GM19023 (cell line): Measurements from ENCODE around the gene AP4M1.
"Not testable (repeated sequence)": the region's sequence is repeated elsewhere in the genome, so short reads cannot be mapped to it uniquely, and the experiment has no call there.

Experiments used
- ATAC-seq: cut with Tn5 transposase; IDR thresholded peaks from one replicate; pipeline ENCODE4 v1.9.1; 2021; ENCODE audit warnings: mild to moderate bottlenecking, moderate library complexity; ENCODE audit not compliant: unreplicated experiment

The AP4M1 gene

DNA sequence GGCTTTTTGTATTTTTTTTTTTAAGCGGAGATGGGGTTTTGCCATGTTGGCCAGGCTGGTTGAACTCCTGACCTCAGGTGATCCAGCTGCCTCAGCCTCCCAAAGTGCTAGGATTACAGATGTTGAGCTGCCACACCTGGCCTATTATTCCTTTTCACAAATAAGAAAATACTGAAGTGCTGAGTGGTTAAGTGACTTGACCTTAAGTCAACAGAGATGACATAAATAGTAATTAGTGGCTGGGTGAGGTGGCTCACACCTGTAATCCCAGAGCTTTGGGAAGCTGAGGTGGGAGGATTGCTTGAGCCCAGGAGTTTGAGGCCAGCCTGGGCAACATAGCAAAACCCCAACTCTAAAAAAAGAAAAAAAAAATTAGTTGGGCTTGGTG lies 28.8 kb downstream of the AP4M1 start:
- ATAC-seq, result not testable (repeated sequence)

DNA sequence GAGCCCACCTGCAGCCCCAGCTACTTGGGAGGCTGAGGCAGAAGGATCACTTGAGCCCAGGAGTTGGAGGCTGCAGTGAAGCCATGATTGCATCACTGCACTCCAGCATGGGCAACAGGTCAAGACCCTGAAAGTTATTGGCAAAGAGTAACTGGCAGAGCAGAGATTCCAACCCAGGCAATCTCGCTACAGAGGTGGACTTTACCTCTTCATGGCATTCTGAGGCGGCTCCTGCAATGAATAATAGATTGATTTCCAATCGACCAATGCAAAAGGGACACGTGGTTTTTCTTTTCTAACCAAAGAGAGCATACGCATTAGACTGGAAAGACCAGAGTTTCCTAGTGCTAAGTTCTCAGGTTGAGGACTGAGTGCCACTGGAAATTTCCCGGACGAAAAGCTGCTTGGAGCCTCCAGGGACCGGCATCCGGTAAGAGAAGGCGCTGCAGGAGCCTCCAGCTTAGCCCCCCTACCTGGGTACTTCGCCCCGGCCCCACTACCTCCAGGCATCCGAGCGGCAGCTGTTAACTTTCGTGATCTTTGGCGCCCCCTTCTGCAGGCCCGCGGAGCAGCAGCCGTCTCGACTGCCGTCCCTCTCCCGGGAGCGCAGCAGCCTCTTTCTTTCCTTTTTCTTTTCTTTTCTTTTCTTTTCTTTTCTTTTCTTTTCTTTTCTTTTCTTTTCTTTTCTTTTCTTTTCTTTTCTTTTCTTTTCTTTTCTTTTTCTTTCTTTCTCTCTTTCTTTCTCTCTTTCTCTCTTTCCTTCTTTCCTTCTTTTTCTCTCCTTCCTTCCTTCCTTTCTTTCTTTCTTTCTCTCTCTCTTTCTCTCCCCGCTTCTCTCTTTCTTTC lies 29.4 kb downstream of the AP4M1 start:
- ATAC-seq, result no peak

DNA sequence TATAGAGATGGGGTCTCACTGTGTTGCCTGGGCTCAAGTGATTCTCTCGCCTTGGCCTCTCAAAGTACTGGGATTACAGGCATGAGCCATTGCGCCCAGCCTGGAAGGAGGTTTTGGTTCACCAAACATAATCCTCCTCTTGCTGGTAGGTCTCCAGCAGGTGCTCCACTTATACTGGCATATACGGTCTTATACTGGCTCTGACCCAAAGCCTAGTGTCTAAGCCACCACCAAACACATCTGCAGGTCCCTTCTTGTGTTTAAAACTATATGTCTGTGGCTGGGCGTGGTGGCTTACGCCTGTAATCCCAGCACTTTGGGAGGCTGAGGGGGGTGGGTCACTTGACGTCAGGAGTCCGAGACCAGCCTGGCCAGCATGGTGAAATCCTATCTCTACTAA lies 30.7 kb downstream of the AP4M1 start:
- no peak for ATAC-seq

DNA sequence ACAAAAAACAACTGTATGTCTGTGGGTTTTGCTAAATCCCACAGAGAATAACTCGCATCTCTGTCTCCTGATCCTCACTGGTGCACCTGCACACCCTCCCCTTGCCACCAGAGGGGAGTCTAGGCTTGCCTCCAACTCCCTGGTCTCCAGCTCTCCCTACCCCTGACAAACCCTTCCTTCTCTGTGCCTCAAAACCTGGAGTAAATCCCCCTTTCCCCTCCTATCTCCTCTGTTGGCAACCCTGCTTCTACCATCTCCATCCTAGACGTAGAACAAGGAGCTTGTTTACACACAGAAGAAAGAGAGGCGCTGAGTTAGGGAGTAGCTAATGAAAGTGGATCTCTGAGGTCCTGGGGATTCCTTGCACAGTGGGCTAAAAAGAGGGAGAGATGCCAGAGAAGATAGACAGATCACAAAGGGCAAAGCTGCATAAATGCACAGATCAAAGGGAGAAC lies 31.3 kb downstream of the AP4M1 start:
- ATAC-seq, result no peak

DNA sequence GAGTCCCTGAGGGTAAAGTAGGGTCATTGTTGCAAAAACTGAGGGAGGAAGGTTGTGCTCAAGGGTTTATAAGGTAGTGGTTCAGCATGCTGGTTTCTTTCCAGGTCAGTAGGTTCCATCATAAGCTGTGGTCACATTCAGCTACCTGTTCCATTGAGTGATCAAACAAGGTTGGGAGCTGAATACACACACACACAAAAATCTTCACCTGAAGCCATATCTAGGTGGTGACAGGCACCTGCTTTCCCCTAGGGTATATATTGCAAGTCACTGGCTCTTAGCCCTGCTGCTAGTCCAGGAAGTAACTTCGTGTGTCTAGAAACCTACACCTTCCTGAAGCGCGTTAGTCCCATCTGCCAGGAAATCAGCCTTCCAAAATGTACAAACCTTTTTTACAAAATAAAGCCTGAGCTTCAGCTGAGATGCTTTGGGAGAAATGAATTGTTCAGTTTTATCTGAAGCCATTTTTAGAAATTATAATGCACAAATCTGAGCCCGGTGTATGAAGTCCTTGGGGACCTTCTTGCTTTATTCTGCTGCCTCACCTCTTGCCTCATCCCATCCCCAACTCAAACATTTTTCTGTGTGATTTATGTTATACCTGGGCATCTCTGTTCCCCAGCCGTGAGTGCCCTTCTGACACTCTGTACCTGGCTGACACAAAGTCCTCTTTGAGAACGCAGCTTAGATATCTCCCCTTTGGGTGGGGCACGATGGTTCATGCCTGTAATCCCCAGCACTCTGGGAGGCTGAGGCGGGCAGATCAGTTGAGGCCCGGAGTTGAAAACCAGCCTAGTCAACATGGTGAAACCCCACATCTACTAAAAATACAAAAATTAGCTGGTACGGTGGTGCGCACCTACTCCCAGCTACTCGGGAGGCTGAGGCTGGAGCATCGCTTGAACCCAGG lies 36.7 kb downstream of the AP4M1 start:
- no peak for ATAC-seq

DNA sequence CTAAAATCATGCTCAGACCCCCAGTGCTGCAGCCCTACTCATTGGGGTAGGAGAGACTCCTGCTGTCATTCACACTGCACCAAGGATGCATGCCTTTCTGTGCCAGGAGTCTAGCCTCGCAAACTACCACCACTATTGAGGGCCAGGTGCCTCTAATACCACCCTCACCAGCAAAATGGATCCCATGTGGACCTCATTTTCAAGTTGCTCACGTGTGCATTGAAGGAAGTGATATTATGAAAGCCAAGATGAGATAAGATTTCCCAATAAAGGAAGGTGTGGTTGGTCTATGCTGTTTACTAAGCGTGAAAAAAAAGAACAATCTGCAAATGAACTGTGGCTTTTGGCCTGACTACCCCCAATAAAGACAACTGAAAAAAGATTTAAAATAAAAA lies 40.1 kb downstream of the AP4M1 start:
- no peak for ATAC-seq

DNA sequence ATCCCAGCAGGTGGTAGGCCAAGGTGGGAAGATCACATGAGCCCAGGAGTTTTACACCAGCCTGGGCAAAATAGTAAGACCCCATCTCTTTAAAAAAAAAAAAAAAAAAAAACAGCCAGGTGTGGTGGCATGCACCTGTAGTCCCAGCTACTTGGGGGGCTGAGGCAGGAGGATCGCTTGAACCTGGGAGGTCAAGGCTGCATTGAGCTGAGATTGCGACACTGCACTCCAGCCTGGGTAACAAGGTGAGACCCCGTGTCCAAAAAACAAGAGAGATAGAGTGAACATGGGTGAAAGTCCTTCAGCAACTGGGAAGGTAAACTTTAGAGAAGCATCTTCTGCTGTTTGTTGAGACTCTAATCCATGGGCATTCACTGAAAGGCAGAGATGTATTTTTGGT lies 41.0 kb downstream of the AP4M1 start:
- no peak for ATAC-seq

DNA sequence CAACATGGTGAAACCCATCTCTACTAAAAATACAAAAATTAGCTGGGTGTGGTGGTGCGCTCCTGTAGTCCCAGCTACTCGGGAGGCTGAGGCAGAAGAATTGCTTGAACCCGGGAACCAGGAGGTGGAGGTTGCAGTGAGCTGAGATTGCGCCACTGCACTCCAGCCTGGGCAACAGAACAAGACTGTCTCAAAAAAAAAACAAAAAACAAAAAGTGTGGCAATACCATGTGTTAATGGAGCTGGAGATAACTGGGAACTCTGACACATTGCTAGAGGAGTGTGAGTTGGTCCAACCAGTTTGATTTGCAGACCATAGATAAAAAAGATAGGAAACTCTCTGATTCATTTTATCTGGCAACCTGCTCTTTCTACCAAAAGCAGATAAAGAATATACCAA lies 44.9 kb downstream of the AP4M1 start:
- not testable (repeated sequence) for ATAC-seq

DNA sequence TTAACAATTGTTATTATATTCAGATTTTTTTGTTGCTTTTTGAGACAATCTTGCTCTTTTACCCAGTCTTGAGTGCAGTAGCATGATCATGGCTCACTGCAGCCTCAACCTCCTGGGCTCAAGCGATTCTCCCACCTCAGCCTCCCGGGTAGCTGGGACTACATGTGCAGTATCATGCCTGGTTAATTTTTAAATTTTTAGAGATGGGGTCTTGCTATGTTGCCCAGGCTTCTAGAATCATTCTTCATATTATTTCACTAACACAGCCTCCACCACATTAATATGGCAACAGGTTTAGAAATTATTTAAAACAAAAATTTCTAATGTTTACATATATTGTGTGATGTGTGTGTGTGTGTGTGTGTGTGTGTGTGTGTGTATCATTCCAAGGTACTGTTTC lies 45.8 kb downstream of the AP4M1 start:
- ATAC-seq, result no peak

DNA sequence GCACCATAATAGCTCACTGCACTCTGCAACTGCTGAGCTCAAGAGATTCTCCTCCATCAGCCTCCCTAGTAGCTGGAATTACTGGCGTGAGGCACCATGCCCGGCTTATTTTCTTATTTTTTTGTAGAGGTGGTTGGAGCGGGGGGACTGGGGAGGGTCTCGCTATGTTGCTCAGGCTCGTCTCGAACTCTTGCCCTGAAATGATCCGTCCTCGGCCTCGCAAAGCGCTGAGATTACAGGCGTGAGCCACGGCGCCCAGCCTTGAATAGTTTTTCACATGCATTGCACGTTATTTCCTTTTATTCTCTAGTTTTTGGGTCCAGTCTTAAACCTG lies 46.7 kb downstream of the AP4M1 start:
- ATAC-seq, result no peak

DNA sequence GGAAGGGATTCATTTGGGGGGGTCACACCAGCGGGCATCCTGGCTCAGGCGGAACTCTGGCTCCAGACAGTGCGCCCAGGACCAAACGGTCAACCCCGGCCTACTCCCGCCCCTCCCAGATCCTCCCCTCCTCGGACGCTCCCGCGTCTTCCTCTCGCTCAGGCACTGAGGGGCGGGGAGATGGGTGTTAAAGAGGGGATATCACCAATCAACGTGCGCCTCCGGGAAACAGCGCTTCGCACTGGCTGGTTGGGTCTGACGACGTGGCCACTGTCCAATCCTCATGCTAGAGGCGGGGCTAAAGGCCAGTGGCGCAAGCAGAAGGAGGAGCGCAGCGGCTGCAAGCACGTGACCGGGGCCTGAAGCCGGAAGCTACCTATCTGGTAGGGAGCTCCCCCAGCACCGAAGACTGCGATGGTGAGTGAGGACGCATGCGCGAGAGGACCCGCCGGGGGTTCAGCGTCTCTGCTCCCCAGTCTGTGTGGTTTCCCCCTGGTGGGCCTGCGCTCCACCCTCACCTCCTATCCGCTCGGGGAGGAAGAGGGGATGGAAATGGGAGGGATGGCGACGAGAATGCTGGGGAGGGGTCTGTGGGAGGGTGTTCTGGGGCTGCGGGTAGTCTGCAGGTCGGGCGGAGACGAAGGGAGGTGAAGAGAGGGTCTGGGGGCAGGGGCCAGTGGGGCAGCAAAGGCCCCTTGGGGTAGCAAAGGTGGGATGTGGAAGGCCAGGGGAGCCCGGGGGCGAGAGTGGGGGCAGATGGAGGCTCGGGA lies 47.3 kb downstream of the AP4M1 start, which contains the start of gene LAMTOR4:
LAMTOR4 (plus strand) TSS at position 360 of the 770 bp plus-strand sequence; CDS start at position 415, 55 bp downstream.
- peak; percentile 98 for ATAC-seq

DNA sequence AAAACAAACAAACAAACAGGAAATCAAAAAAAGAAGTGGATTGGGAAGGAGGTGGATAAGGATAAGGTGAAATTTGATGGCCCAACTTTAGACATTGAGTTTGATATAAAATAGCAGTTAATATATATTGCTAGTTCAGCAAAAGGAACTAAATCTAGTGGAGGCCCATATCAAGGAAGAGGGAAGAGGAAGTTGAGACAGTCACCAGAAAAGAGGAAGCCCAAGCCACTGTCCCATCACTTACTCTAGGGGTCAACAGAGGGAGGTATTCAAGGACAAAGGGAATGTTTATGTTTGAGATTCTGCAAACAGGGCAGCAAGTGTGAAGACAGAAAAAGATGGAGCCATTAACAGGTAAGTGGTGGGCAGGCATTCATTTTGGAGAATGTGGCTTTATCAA lies 51.0 kb downstream of the AP4M1 start:
- ATAC-seq, result no peak

DNA sequence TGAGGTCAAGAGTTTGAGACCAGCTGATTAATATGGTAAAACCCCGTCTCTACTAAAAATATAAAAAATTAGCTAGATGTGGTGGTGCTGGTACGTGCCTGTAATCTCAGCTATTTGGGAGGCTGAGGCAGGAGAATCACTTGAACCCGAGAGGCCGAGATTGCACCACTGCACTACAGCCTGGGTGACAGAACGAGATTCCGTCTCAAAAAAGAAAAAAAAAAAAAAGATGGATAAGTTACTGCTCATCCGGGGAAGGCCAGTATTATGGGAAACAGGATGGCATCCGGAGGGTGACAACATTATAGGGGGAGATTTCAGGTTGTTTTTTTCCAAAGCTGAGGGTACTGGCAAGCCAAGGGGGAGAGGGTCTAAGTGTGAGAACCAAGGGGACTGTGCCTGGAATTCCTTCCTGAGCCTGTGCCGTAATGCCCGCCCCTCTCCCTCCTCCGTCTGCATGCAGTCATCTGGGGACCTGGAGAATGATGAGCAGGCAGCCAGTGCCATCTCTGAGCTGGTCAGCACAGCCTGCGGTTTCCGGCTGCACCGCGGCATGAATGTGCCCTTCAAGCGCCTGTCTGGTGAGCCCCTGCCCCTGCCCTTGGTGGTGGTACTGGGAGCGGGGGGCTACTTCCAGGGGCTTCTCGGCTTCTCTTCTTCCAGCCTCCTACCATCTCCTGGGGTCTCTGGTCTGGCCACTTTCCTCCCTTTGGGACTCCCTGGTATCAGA lies 51.7 kb downstream of the AP4M1 start:
- no peak for ATAC-seq

DNA sequence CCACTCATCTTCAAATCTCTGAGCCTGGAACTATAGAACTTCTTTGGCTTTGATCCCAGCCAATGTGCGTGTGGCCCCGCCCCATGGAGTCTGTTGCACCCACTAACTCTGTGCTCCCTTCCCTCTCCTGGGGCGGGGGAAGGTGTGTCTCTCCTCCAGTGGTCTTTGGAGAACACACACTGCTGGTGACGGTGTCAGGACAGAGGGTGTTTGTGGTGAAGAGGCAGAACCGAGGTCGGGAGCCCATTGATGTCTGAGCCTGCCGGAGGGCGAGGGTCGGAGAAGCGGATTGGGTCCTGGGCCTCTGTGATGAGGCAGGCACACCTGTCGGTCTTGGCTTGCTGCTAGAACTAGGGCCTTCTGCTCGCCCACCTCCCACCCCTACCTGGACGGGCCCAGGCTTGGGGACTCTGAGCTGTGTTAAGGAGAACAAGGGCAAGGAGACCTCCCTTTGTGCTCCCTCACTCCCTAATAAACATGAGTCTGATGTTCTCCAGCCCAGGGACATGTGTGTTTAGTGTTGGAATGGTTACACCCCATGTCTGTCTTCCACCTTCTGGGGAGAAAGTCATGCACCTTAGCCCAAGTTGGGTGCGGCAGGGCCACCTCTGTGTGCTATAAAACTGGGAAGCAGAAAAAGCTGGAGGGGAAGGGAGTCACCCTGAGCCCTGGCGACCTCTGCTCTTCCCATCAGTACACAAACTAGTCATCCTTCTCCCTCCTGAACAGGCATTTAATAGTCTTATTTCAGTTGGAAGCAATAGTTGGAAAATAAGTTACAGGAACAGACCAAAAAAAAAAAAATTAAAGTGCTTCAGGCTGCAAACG lies 52.5 kb downstream of the AP4M1 start:
- no peak for ATAC-seq

DNA sequence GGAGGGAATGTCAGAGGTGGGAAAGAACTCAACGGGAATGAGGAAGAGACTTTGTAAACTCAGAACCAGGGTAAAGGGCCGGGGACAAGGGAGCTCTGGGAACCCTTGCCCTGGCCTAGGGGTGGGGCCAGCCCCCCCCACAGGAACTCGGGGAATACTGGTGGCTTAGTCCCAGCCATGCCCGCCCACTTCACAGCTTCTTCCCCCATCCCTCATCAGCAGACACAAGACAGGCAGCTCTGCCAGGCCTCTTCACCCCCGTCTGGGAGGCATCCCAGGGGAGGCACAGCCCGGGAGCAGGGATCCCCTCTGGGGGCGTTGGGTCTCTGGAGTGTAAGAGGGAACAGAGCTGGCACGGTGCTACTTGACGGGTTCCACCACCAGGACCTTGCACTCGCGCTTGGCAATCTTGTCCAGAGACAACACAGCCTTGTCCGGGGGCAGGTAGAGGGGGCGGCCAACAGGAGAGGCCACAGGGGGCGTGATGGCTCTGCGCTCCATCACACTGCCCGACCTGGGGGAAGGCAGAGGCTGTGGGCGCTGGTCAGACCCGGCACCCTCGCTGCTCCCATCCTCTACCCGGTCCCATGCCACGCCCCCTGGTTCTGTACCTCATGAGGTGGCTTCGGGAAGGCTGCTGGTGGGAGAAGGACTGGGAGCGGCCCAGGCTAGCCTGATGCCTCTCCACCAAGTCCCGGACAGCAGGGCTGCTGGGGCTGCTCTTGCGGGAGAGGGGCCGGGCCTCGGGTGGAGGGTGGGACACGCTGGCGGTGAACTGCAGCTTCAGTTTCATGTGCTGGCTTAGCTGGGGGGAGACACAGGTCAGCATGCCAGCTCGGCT lies 53.4 kb downstream of the AP4M1 start:
- no peak for ATAC-seq

DNA sequence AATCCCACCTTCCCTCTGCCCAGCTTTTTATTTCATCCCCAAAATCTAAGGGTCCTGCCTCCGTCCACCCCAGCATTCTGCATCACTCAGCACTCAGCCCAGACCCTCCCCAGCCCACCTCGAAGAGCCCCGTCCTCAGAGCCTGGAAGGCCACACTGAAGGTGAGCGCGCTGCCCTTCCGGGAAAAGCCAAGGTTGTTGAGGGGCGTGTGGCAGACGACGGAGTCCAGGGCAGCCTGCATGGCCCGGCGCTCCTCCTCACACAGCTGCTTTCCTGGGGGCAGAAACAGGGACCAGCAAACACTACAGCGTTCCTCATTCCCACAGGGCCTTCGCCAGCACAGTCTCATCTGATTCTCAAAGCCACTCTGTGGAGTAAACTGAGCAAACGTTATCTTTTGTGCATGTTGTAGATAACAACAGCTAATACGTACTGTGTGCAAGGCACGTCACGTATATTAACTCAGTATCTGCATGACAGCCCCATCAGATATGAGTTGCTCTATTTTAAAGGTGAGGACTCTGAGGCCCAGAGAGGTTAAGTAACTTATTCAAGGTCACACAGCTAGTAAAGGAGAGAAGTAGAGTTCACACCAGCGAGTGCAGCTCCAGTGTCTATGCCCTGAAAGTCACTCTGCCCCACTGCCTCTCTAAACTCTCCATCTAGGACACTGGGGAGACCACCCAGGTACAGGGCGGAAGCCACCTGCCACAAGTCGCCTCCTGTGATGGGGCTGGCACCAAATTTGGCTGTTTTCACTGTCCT lies 54.3 kb downstream of the AP4M1 start:
- ATAC-seq, result no peak

DNA sequence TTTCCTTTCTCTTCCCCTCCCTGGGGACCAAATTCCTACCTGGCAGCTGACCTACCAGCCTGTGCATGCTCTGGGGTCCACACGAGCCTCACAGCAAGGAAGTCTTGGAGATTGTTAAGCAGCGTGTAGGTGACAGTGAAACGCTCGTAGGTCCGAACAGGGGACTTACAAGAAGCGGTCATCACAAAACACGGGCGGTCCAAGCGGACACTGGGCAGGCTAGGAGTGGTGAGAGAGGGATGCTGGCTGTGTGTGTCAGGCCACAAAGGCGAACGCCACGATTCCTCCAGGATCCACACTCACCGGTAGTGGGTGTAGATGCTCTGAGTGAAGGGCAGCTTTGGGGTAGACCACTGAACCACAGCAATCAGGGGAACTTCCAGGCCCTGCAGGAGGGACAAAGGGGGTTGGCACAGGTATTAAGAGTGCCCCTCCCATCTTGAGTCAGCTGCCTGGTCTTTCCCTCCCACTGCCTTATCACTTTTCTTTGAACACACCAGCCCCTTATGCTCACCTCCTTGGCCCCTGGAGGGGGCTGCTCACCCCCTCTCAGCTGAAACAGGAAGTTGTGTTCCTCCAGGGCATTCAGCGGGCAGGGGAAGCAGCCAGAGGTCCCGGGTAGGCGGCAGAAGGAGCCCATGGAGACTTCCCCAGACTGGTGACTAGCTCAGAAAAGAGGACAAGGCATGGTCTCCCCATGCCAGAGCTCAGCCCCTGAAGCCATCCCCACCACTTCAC lies 55.1 kb downstream of the AP4M1 start:
- ATAC-seq, result no peak

DNA sequence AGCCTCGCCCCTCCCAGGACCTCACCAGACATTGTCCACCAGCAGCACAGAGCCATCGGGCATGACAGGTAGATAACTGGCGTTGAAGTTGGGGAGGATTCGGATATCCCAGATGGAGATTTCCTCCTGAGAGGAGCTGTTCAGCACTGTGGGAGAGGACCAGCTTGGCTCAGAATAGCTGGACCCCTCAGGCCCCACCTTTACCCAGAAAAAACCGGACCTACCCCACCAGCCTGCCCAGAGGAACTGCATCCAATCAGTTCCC lies 55.6 kb downstream of the AP4M1 start:
- no peak for ATAC-seq
